Muscle layer of duodenum (tissue), 2 donors: ENCODE measurements around the gene RBAK.
"Not testable (repeated sequence)": the region's sequence is repeated elsewhere in the genome, so short reads cannot be mapped to it uniquely, and the experiment has no call there.

Source experiments
- H3K27ac ChIP-seq: one replicate; pipeline ENCODE4 v1.7.0; 2013; ENCODE audit warnings: mild to moderate bottlenecking, low read length
- H3K27me3 ChIP-seq: one replicate; pipeline ENCODE4 v1.7.0; 2013; ENCODE audit warnings: low read depth, mild to moderate bottlenecking, control low read depth, low read length
- H3K36me3 ChIP-seq, 2 donors: one replicate each; pipeline ENCODE4 v1.7.0; 2013; ENCODE audit warnings: low read length in 2 of 2, control low read depth in 1 of 2, mild to moderate bottlenecking in 1 of 2; ENCODE audit not compliant: insufficient read depth in 2 of 2, control insufficient read depth in 1 of 2
- H3K4me1 ChIP-seq, 2 donors: one replicate each; pipeline ENCODE4 v1.7.0; 2013; ENCODE audit warnings: low read length in 2 of 2, mild to moderate bottlenecking in 2 of 2, control low read depth in 1 of 2, moderate library complexity in 1 of 2; ENCODE audit not compliant: insufficient read depth in 2 of 2, control insufficient read depth in 1 of 2
- H3K4me3 ChIP-seq, 2 donors: one replicate each; pipeline ENCODE4 v1.7.0; 2013; ENCODE audit warnings: low read length in 2 of 2, low read depth in 1 of 2, mild to moderate bottlenecking in 1 of 2
- H3K9me3 ChIP-seq, 2 donors: one replicate each; pipeline ENCODE4 v1.7.0; 2013; ENCODE audit warnings: low read length in 2 of 2, control low read depth in 1 of 2, mild to moderate bottlenecking in 1 of 2; ENCODE audit not compliant: control insufficient read depth in 1 of 2
- donor health status: healthy.

The RBAK gene

GRCh38 chr7:5088228-5088833, 42.7 kb downstream of the RBAK start:
- not testable (repeated sequence) for H3K27ac ChIP-seq, H3K27me3 ChIP-seq, H3K9me3 ChIP-seq, H3K36me3 ChIP-seq, H3K4me1 ChIP-seq, H3K4me3 ChIP-seq

GRCh38 chr7:5088906-5089305, 43.2 kb downstream of the RBAK start:
- Histone ChIP-seq H3K27ac (no peak overlapping the region), H3K4me1 (peaks cover 0 to 6% of the 10 kb centered on the region in 2 donors), H3K27me3 (peaks cover 4% of the 10 kb centered on the region), H3K4me3 (no peak overlapping the region), H3K9me3 (peaks cover 0 to 8% of the 10 kb centered on the region in 2 donors), H3K36me3 (no peaks in the 10 kb centered on the region)

GRCh38 chr7:5093948-5094347, 48.3 kb downstream of the RBAK start:
- Histone ChIP-seq H3K27me3 (no peaks in the 10 kb centered on the region), H3K27ac (no peak overlapping the region), H3K9me3 (peaks cover 0 to 22% of the 10 kb centered on the region in 2 donors), H3K4me1 (no peaks in the 10 kb centered on the region), H3K36me3 (no peaks in the 10 kb centered on the region), H3K4me3 (no peak overlapping the region)

GRCh38 chr7:5094641-5095040, 49.0 kb downstream of the RBAK start:
- Histone ChIP-seq H3K4me3 (peak overlapping the region in 1 of 2 donors; percentile 19), H3K4me1 (no peaks in the 10 kb centered on the region), H3K27me3 (no peaks in the 10 kb centered on the region), H3K9me3 (peaks cover 0 to 22% of the 10 kb centered on the region in 2 donors), H3K27ac (no peak overlapping the region), H3K36me3 (no peaks in the 10 kb centered on the region)

- Histone ChIP-seq H3K36me3 (no peaks in the 10 kb centered on the region), H3K4me3 (no peak overlapping the region), H3K9me3 (no peaks in the 10 kb centered on the region), H3K27ac (no peak overlapping the region), H3K4me1 (no peaks in the 10 kb centered on the region), H3K27me3 (no peaks in the 10 kb centered on the region)
These were observed 70.7 kb downstream of the RBAK start for GRCh38 chr7:5116359-5116758.

GRCh38 chr7:5117095-5117970, 71.7 kb downstream of the RBAK start:
- Histone ChIP-seq H3K4me1 (no peaks in the 10 kb centered on the region), H3K27ac (no peak overlapping the region), H3K4me3 (no peak overlapping the region), H3K27me3 (no peaks in the 10 kb centered on the region), H3K9me3 (no peaks in the 10 kb centered on the region), H3K36me3 (no peaks in the 10 kb centered on the region)
